B cell (primary cell): ENCODE measurements around the gene ZNF541. TPM values are rescaled to one million over a fixed set of nuclear protein-coding genes. Genes with fewer than 3 reads are reported as not detected.
A peak's percentile ranks its signal among the peaks of the same experiment; 100 is the strongest.

Experiments
- ATAC-seq: fragments of 200-7000 bp; cut with Tn5 transposase; one replicate; pipeline ENCODE4 v1.10.0; 2021; ENCODE audit warnings: low read depth, mild to moderate bottlenecking, moderate number of reproducible peaks, moderate library complexity
- CTCF ChIA-PET: fragments of 350-600 bp; sonication (Branson Sonifier 250); formaldehyde crosslinking; loops from one replicate; lab custom pipeline; 2021; ENCODE audit warnings: antibody characterized with exemption, inconsistent platforms; lab: Charles Lee
- POLR2A ChIA-PET: fragments of 350-600 bp; sonication (Branson Sonifier 250); formaldehyde crosslinking; loops from one replicate; lab custom pipeline; 2021; ENCODE audit warnings: antibody characterized with exemption; lab: Charles Lee
- DNase-seq: peaks from one replicate; pipeline ENCODE4 v3.0.0; 2013
- H2AFZ ChIP-seq: 2 replicates; pipeline ENCODE4 v1.6.1; 2012; ENCODE audit warnings: mild to moderate bottlenecking, low read depth, low read length; ENCODE audit not compliant: insufficient read depth, poor library complexity, severe bottlenecking
- H3K27ac ChIP-seq, 2 donors: 1 replicate in 1 of 2; 2 replicates in 1 of 2; pipeline ENCODE4 v1.5.1; 2012 to 2013; ENCODE audit warnings: low read length in 2 of 2, mild to moderate bottlenecking in 2 of 2, moderate library complexity in 1 of 2
- H3K27me3 ChIP-seq, 4 experiments: fragments of 200-600 bp in 1 of 4; sonication (generic) in 1 of 4; replicated peaks in 1 of 4; 1 replicate in 2 of 4; 2 replicates in 2 of 4; pipeline versions ENCODE4 v1.6.1 to v1.7.0; 2013 to 2016; ENCODE audit warnings: low read length in 3 of 4, mild to moderate bottlenecking in 2 of 4, mixed read lengths in 1 of 4, moderate library complexity in 1 of 4; ENCODE audit not compliant: insufficient read depth in 4 of 4, control insufficient read depth in 3 of 4; ENCODE audit errors: control extremely low read depth in 1 of 4
- H3K36me3 ChIP-seq, 2 experiments: replicated peaks in 1 of 2; 1 replicate in 1 of 2; 2 replicates in 1 of 2; pipeline versions ENCODE4 v1.6.1 to v1.7.1; 2013; ENCODE audit warnings: low read length in 1 of 2; ENCODE audit not compliant: insufficient read depth in 2 of 2, control insufficient read depth in 1 of 2; ENCODE audit errors: control extremely low read depth in 1 of 2, extremely low read depth in 1 of 2
- H3K4me1 ChIP-seq, 2 donors: fragments of 200-600 bp in 1 of 2; sonication (generic) in 1 of 2; 1 replicate in 1 of 2; 2 replicates in 1 of 2; pipeline versions ENCODE4 v1.5.1 to v1.6.1; 2013 to 2017; ENCODE audit warnings: low read length in 2 of 2; ENCODE audit not compliant: control insufficient read depth in 2 of 2, insufficient read depth in 2 of 2
- H3K4me2 ChIP-seq: replicated peaks from 2 replicates; pipeline ENCODE3; 2012; ENCODE audit warnings: mild to moderate bottlenecking, low read depth, low read length; ENCODE audit not compliant: poor library complexity, severe bottlenecking
- H3K4me3 ChIP-seq, 5 experiments: fragments of 200-600 bp in 1 of 5; sonication (generic) in 1 of 5; 1 replicate in 3 of 5; 2 replicates in 2 of 5; pipeline versions ENCODE4 v1.5.1 to v1.7.0; 2011 to 2016; ENCODE audit warnings: low read length in 4 of 5, mild to moderate bottlenecking in 4 of 5, low read depth in 2 of 5, control low read depth in 1 of 5, moderate library complexity in 1 of 5; ENCODE audit not compliant: insufficient read depth in 1 of 5; ENCODE audit errors: control extremely low read depth in 1 of 5, extremely low read depth in 1 of 5
- H3K79me2 ChIP-seq: fragments of 200-600 bp; sonication (generic); one replicate; pipeline ENCODE4 v1.6.0; 2016; ENCODE audit warnings: low read length; ENCODE audit not compliant: control insufficient read depth, insufficient read depth
- H3K9ac ChIP-seq: fragments of 200-600 bp; sonication (generic); 2 replicates; pipeline ENCODE4 v1.6.1; 2017; ENCODE audit warnings: mild to moderate bottlenecking, low read length, moderate library complexity
- H3K9me3 ChIP-seq, 3 donors: one replicate each; pipeline versions ENCODE4 v1.6.1 to v1.7.1; 2013; ENCODE audit warnings: low read length in 2 of 3; ENCODE audit not compliant: control insufficient read depth in 2 of 3, insufficient read depth in 1 of 3; ENCODE audit errors: control extremely low read depth in 1 of 3
- H4K20me1 ChIP-seq: 2 replicates; pipeline ENCODE4 v1.6.0; 2012; ENCODE audit warnings: mild to moderate bottlenecking, low read length; ENCODE audit not compliant: insufficient read depth, control insufficient read depth, poor library complexity, severe bottlenecking
- H3K27ac Mint-ChIP-seq: one replicate; pipeline ENCODE4 v1.8.0; 2021; ENCODE audit warnings: mixed read lengths
- H3K27me3 Mint-ChIP-seq: one replicate; pipeline ENCODE4 v1.8.0; 2021; ENCODE audit warnings: mixed read lengths
- H3K4me1 Mint-ChIP-seq: one replicate; pipeline ENCODE4 v1.8.0; 2021; ENCODE audit warnings: mixed read lengths
- H3K4me3 Mint-ChIP-seq: one replicate; pipeline ENCODE4 v1.8.0; 2021; ENCODE audit warnings: mixed read lengths
- H3K9me3 Mint-ChIP-seq: one replicate; pipeline ENCODE4 v1.8.0; 2022; ENCODE audit warnings: mixed read lengths; ENCODE audit not compliant: insufficient read depth
- CTCF ChIP-seq: fragments of 200-600 bp; IDR thresholded peaks from one replicate; pipeline ENCODE4 v1.8.0; 2022; ENCODE audit warnings: antibody characterized with exemption, mild to moderate bottlenecking
- EZH2 ChIP-seq: IDR thresholded peaks from 2 replicates; pipeline ENCODE4 v1.6.1; 2012; ENCODE audit warnings: borderline replicate concordance, low read depth, mild to moderate bottlenecking, moderate library complexity, low read length; ENCODE audit not compliant: insufficient read depth, poor library complexity, severe bottlenecking
- WGBS: methylation state at CpG from one replicate; pipeline ENCODE4 v1.1.5; 2013; ENCODE audit warnings: missing lambda C conversion rate; ENCODE audit not compliant: insufficient coverage; 5-methylcytosine and 5-hydroxymethylcytosine counted together
- intact Hi-C: fragments of 100-400 bp; cut with micrococcal nuclease; formaldehyde crosslinking; loops from one replicate; pipeline ENCODE4 v1.10.0; 2022
- polyA plus RNA-seq: library from polyadenylated mRNA; depleted of rRNA; stranded (reverse); fragments of >200 nt; gene quantifications from 2 replicates; pipeline ENCODE4 v1.2.3, GENCODE V29; 2012
- total RNA-seq, 2 donors: library from RNA; stranded (reverse); fragments of 120-200 nt in 1 of 2; gene quantifications; 1 replicate in 1 of 2; 2 replicates in 1 of 2; pipeline versions ENCODE4 v1.2.3 to v1.2.4, GENCODE V29; 2013 to 2022

ZNF541 gene
- total and polyA plus RNA-seq, 2 donors (not counting 1 experiment from before 2014, with no cell fraction given): 0.03 TPM; not detected in 1

GRCh38 chr19:47601180-47601904 is 28.4 kb upstream of the ZNF541 start:
- ATAC-seq: no peak
- 93% methylated on average over 16 of the region's 17 CpGs for WGBS

More at GRCh38 chr19:47601180-47601904, 28.4 kb upstream of the ZNF541 start:
- Histone ChIP-seq H3K4me2 (peak overlapping the region; percentile 87), H3K27ac (no peak overlapping the region), H3K4me3 (peak overlapping the region in 3 of 5 experiments; percentile 63 to 79 (median 65)), H3K36me3 (no peaks in the 10 kb centered on the region), H3K27me3 (peaks cover 0 to 28% (median 3%) of the 10 kb centered on the region in 4 experiments), H3K9ac (peak overlapping the region; percentile 81), H2AFZ (peak overlapping the region; percentile 84), H3K4me1 (peaks cover 12 to 18% of the 10 kb centered on the region in 2 donors), H4K20me1 (no peaks in the 10 kb centered on the region), H3K79me2 (no peaks in the 10 kb centered on the region), H3K9me3 (peaks cover 0 to 9% (median 0%) of the 10 kb centered on the region in 3 donors)
- H3K27ac Mint-ChIP-seq: peak overlapping the region; percentile 44
- ChIA-PET POLR2A (interaction anchor here (0.5 to 1.7 kb wide), 4 partner anchors 9 to 470 kb away, joined by 3 to 16 read pairs (median 8); no protein-coding TSS in a partner anchor), CTCF (interaction anchor here (1.4 to 2.9 kb wide), 2 partner anchors 9 to 86 kb away, joined by 5 to 16 read pairs; partner anchors contain the start of gene NAPA)
- H3K9me3 Mint-ChIP-seq: no peaks in the 10 kb centered on the region
- H3K4me3 Mint-ChIP-seq: peak overlapping the region; percentile 80
- TF ChIP-seq CTCF (no peak), EZH2 (no peak)
- H3K4me1 Mint-ChIP-seq: peaks cover 11% of the 10 kb centered on the region
- intact Hi-C loops: loop anchor here (10.0 kb wide), 4 partner anchors 117 to 1587 kb away; partner anchors contain the start of genes INAFM1, KPTN and ZC3H4
- DNase-seq: no peak
- peaks cover 16% of the 10 kb centered on the region for H3K27me3 Mint-ChIP-seq
